HG03064 (cell line): ENCODE measurements around the gene GAP43.

Experiments
- ATAC-seq: cut with Tn5 transposase; IDR thresholded peaks from one replicate; pipeline ENCODE4 v1.9.1; 2021; ENCODE audit warnings: low read depth; ENCODE audit not compliant: unreplicated experiment

GAP43 gene

DNA sequence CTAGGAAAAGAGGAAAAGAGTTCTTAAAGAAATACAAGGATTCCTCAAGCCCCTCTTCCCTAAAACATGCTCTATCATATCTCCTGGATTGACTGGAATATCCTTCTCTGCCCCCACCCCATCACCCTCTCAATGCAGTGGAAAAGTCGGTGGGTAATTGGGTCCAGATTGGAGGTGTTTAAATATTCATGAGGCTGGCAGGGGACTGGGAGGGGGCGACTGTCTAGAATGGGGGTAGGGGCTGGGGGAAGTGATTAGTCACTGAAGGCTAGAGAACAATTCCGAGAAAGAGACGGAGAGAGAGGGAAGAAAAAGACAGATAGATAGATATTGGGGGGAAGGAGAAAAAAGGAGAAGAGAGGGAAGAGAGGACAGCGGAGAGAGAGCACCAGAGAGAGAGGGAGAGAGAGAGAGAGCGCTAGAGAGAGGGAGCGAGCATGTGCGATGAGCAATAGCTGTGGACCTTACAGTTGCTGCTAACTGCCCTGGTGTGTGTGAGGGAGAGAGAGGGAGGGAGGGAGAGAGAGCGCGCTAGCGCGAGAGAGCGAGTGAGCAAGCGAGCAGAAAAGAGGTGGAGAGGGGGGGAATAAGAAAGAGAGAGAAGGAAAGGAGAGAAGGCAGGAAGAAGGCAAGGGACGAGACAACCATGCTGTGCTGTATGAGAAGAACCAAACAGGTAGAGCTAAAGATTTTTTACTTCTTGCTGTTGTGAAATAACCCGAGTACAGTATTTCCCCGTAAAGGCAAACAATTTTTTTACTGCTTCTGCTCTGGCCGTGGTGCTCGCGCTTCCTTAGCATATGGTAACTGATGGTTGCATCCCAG is at the start of gene GAP43:
TSS of gene GAP43 (plus strand) at position 467 of the 825 bp plus-strand sequence. CDS start at position 647, 180 bp downstream.
- ATAC-seq = no peak

GRCh38 chr3:115576325-115576875 is 46.9 kb upstream of the GAP43 start:
- ATAC-seq = no peak

DNA sequence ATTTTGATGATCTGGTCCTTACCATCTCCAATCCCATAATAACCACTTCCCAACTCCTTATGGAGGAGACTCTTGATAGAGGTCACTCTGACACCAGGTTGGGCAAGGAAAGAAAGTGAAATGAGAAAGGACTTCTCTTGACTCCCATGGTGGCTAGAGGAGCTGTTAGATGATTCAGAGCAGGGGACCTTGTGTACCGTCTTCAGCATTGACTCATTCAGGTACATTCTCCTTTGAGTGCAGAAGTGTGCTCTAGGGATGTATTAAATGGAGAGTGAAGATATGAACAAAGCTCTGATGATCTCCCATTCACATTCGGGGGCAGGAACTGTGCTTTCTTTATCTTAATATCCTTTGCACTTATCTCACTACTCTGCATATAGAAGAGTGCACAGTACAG is 46.3 kb upstream of the GAP43 start:
- no peak for ATAC-seq

- no peak for ATAC-seq
Observed at GRCh38 chr3:115578331-115578730, 45.0 kb upstream of the GAP43 start.

- no peak for ATAC-seq
Observed at GRCh38 chr3:115580566-115580965, 42.7 kb upstream of the GAP43 start.

GRCh38 chr3:115581362-115582135 is 41.8 kb upstream of the GAP43 start:
- no peak for ATAC-seq

- ATAC-seq = no peak
Observed at GRCh38 chr3:115588201-115589115, 34.9 kb upstream of the GAP43 start.

- ATAC-seq = no peak
Observed at GRCh38 chr3:115590873-115591272, 32.4 kb upstream of the GAP43 start.

- no peak for ATAC-seq
Observed at GRCh38 chr3:115595611-115596275, 27.6 kb upstream of the GAP43 start.

DNA sequence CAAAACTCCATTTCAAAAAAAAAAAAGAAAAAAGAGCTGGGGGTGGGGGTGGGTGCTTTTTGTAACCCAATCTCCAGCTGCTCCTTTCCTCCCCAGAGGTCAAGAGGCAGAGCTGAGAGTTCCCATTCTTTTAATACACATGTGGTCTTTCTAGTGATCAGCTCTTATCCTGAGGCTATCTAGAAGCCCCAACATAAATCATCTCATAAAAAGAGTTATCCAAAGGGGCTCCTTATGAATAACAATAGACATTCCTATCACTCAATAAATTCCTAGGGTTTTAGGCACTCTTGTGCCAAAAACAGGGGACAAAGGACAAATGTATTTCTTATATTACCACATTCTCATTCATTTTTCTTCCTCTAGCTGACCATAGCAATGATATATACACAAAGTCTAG is 25.1 kb upstream of the GAP43 start:
- ATAC-seq = no peak

DNA sequence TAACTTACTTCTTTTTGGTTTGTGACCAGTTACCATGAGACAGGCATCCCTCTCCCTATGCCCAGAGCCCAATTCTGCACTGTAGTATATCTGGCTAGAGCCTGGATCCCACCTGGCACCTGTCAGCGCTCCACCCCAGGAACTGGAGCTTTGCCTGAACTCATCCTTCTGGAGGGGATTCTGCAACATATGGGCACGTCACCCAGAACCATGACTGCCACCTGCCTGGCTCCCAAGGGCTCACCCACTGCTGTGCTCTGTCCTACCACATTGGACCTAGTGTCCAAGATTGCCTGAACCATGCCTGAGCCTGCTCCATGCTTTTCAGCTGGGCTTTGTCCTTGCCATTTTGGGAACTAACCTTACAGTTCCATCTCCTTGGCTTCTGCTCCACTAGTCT is 21.1 kb upstream of the GAP43 start:
- ATAC-seq = no peak

- no peak for ATAC-seq
Observed at GRCh38 chr3:115611630-115612029, 11.7 kb upstream of the GAP43 start.

DNA sequence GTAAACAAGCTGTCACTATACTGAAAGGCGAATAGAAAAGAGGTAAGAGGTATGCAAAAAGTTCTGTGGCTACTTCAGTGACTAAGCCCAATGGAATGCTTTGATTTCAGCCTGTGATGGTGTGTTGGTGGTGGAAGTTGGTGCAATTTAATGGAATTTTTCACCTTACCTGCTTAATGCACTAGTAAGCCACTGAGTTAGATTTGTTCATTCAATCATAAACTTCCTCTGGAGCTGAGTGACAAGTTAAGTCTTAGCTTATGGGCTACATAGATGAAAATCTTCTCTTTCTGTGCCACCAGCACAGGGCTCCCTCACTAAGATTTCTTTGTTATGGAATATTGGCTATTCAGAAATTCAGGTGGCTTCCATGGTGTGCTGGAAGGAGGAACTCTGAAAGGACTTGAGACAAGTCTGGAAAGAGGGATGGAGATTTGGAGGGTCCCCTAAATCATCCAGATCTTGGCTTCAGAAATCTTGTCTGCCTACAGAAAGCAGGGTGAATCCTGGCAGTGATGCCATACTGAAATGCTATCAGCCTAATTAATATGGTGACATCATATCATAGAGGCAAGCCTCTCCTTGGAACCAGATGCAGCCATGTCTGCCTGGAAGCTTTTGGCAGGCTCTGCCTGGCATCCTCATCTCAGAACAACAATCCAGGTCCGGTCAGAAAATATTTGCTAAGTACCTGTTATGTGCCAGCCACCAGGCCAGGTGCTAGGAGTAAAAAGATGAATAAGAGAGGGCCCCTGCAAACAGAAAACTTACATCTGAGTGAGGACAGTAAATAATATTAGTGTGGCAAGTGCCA is 8.1 kb upstream of the GAP43 start:
- ATAC-seq = no peak

DNA sequence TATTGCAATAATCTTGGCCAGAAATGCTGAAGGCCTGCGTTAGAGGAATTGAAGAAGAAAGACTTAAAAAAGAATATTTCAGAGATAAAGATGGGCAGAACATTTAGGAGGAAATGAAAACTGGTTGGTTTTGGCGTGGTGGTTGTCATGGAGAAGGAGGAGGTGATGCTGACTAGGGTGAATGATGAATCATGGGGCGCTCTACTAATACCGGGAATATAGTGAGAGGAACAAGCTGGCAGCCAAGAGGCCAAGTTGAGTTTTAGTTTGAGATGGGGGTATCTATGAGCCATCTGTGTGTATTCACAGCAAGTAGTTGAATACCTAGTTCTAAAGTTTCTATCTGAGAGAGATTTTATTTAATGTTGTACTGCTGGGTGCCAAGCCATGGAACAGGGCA is 6.8 kb upstream of the GAP43 start:
- no peak for ATAC-seq

DNA sequence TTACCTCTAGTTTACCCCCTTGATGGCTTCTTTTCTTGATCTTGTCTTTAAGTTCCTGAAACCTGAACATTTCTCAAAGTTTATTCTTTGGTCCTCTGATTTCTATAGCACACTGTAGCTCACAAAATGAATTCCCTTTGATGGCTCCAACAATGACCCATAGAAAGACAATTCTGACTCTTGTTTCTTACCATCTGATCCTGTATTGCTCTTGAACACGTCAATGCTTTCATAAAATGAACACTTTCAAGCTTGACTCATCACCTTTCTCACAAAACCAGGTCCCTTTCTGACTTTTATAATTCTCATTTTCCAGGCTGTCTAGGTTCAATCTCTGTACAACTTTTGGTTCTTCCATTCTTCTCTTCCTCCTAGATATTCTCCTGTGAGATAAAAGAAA is 5.7 kb upstream of the GAP43 start:
- no peak for ATAC-seq

GRCh38 chr3:115624029-115624741 is 875 bp downstream of the GAP43 start:
- ATAC-seq = no peak

GRCh38 chr3:115624901-115625300 is 1.6 kb downstream of the GAP43 start:
- no peak for ATAC-seq

DNA sequence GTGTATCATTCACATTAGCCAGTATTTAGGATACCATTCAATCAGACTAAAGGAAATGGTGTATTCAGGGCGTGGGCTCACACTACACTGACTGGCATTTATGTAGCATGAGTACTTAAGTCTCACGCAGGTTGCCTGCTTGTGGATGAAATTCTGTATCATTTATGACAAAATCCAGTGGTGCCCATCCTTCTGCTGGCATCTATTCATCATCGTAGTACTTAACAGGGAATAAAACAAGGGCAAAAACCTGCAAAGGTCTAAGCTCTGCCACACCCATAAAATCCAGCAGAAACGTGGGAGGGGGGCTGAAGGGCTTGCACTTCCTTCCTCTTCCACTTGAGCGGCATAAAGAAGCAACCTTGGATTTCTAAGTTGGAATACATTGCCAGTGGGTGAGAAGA is 2.7 kb downstream of the GAP43 start:
- no peak for ATAC-seq

DNA sequence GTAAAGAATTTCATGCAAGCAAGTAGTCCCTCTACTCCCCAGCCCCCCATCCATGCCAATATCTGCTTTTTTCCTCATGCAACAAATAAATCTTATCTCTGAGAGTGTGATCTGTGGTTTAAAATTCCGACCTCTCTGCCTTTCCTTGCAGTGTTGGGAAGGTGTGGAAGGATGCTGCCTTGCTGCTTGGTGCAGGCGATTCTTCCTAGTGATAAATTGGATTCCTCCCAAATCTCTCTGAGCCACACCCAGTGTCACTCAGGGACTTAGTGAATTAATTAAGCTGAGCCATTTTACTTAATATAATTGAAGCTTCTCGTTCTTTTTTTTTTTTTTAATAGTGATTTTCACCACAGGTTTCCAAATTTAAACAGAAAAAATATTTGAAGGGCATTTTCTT is 3.4 kb downstream of the GAP43 start:
- ATAC-seq = no peak
